ENCODE data around the gene XBP1. TPM values are rescaled to one million over a fixed set of nuclear protein-coding genes. Genes with fewer than 3 reads are reported as not detected.
A peak's percentile ranks its signal among the peaks of the same experiment; 100 is the strongest.

The XBP1 gene
- total and polyA plus RNA-seq, 2 of the 13 experiments (the other 11 are each of a cell fraction or from before 2014, with no cell fraction given), result 416 to 427 TPM

GRCh38 chr22:28817919-28818859 is 17.8 kb upstream of the XBP1 start (continued):
- peak; percentile 96 for TF ChIP-seq THRA (CRISPR knock-in tag; IDR thresholded peaks at IDR 0.05; ENCODE audit: borderline replicate concordance)
- no peak for TF ChIP-seq MAZ (IDR thresholded peaks at IDR 0.05; ENCODE audit: borderline replicate concordance, low read depth, low read length)
- 0 out of 2 replicates have a peak, but pooled peaks have one; percentile 30 for TF ChIP-seq MAZ (CRISPR knock-in tag; IDR thresholded peaks at IDR 0.05; ENCODE audit: low read depth)
- TF ChIP-seq AGO1 (IDR thresholded peaks at IDR 0.05; ENCODE audit: low read depth, low read length, poor library complexity, severe bottlenecking), result no peak
- peak; percentile 74 for TF ChIP-seq RARA (CRISPR knock-in tag; IDR thresholded peaks at IDR 0.05)
- TF ChIP-seq ZMYM2 (CRISPR knock-in tag; IDR thresholded peaks at IDR 0.05), result peak; percentile 64
- 0 out of 2 replicates have a peak, but pooled peaks have one; percentile 27 for TF ChIP-seq STAT6 (CRISPR knock-in tag; IDR thresholded peaks at IDR 0.05; ENCODE audit: borderline replicate concordance)
- TF ChIP-seq ZNF562 (CRISPR knock-in tag; IDR thresholded peaks at IDR 0.05; ENCODE audit: borderline replicate concordance), result no peak
- no peak for TF ChIP-seq FOXJ3 (CRISPR knock-in tag; IDR thresholded peaks at IDR 0.05; ENCODE audit: borderline replicate concordance)
- TF ChIP-seq CSRNP1 (CRISPR knock-in tag; IDR thresholded peaks at IDR 0.05), result no peak
- peak; percentile 50; the same call in 1 of the 2 replicates for TF ChIP-seq ZSCAN21 (CRISPR knock-in tag; IDR thresholded peaks at IDR 0.05; ENCODE audit: borderline replicate concordance)
- no peak for TF ChIP-seq GMEB2 (CRISPR knock-in tag; IDR thresholded peaks at IDR 0.05; ENCODE audit: low read depth)
- TF ChIP-seq ZNF768 (CRISPR knock-in tag; IDR thresholded peaks at IDR 0.05), result no peak
- TF ChIP-seq ZNF879 (CRISPR knock-in tag; IDR thresholded peaks at IDR 0.05), result no peak
- TF ChIP-seq JUN (CRISPR knock-in tag; IDR thresholded peaks at IDR 0.05), result no peak
- TF ChIP-seq MEIS1 (CRISPR knock-in tag; IDR thresholded peaks at IDR 0.05; ENCODE audit: borderline replicate concordance), result no peak
- peak in 1 of 2 experiments; percentile 85; a peak in 2 of 4 replicates for TF ChIP-seq EP300 (IDR thresholded peaks at IDR 0.05; ENCODE audit: low read depth in 2 of 2, low read length in 2 of 2)
- TF ChIP-seq EP300 (CRISPR knock-in tag; IDR thresholded peaks at IDR 0.05; ENCODE audit: borderline replicate concordance), result peak; percentile 87; the same call in 1 of the 2 replicates
- TF ChIP-seq NFKBIZ (CRISPR knock-in tag; IDR thresholded peaks at IDR 0.05), result peak; percentile 97
- TF ChIP-seq ZNF460 (CRISPR knock-in tag; IDR thresholded peaks at IDR 0.05; ENCODE audit: borderline replicate concordance), result peak; percentile 88

All from HepG2 (cell line).